Thymus (tissue), 11 donors: ENCODE data around the gene SLC6A4. TPM values are rescaled to one million over a fixed set of nuclear protein-coding genes. Genes with fewer than 3 reads are reported as not detected.
A peak's percentile ranks its signal among the peaks of the same experiment; 100 is the strongest.

Source experiments
- DNase-seq, 9 donors: peaks; one replicate each; pipeline ENCODE4 v3.0.0-alpha.2; 2013; ENCODE audit warnings: low spot score in 9 of 9, low read depth in 6 of 9, missing footprints in 1 of 9
- H3K27ac ChIP-seq, 2 donors: one replicate each; pipeline ENCODE4 v1.5.1; 2013; ENCODE audit warnings: control low read depth in 1 of 2, low read depth in 1 of 2, low read length in 1 of 2, mild to moderate bottlenecking in 1 of 2, moderate library complexity in 1 of 2
- H3K27me3 ChIP-seq, 2 donors: one replicate each; pipeline ENCODE4 v1.5.1; 2013; ENCODE audit warnings: low read length in 1 of 2; ENCODE audit not compliant: control insufficient read depth in 2 of 2, insufficient read depth in 1 of 2
- H3K36me3 ChIP-seq, 2 donors: one replicate each; pipeline ENCODE4 v1.5.1; 2013; ENCODE audit warnings: low read length in 1 of 2, mild to moderate bottlenecking in 1 of 2, moderate library complexity in 1 of 2; ENCODE audit not compliant: control insufficient read depth in 2 of 2, insufficient read depth in 2 of 2
- H3K4me1 ChIP-seq, 2 donors: one replicate each; pipeline ENCODE4 v1.5.1; 2013; ENCODE audit warnings: low read length in 2 of 2; ENCODE audit not compliant: control insufficient read depth in 2 of 2, insufficient read depth in 2 of 2
- H3K4me3 ChIP-seq, 2 donors: one replicate each; pipeline ENCODE4 v1.5.1; 2013; ENCODE audit warnings: low read length in 2 of 2, control low read depth in 1 of 2, mild to moderate bottlenecking in 1 of 2
- H3K9me3 ChIP-seq, 2 donors: one replicate each; pipeline ENCODE4 v1.5.1; 2013; ENCODE audit warnings: low read length in 1 of 2, mild to moderate bottlenecking in 1 of 2; ENCODE audit not compliant: control insufficient read depth in 2 of 2, insufficient read depth in 1 of 2
- WGBS: extraction: QIAGEN DNeasy Blood & Tissue Kit; methylation state at CpG from one replicate; pipeline ENCODE4 v1.1.7; 2013; 5-methylcytosine and 5-hydroxymethylcytosine counted together
- polyA plus RNA-seq: library from polyadenylated mRNA; stranded (reverse); fragments of 200-250 nt; gene quantifications from one replicate; pipeline ENCODE4 v1.2.3, GENCODE V29; 2013
- total RNA-seq: library from RNA; stranded (reverse); fragments of 120-200 nt; gene quantifications from one replicate; pipeline ENCODE4 v1.2.4, GENCODE V29; 2013
- donor health status: healthy.

The SLC6A4 gene
- total and polyA plus RNA-seq, 2 donors = 0.14 to 0.19 TPM

- peaks cover 7 to 13% of the 10 kb centered on the region in 2 donors for H3K36me3 ChIP-seq
- DNase-seq = no peak
- WGBS = 98% methylated on average over 8 of the region's 8 CpGs
Observed at GRCh38 chr17:30243568-30243967, 8.1 kb upstream of the SLC6A4 start.

DNA sequence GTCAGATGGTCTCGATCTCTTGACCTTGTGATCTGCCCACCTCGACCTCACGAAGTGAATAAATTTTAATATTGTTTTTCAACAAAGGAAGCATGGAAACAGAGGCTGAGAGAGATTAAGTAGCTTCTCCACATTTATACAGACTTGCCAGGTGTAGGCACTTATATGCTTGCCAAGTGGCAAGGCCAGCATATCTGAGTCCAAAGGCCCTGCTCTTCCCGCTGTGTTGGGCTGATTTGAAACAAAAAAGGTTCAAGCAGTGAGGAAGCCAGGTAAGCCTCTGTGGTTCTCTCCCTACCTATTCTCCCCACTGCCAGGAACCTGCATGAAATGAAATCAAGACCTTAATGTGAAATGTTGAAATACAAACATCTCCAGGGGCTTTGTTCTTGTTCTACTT lies 7.5 kb upstream of the SLC6A4 start:
- peaks cover 6 to 24% of the 10 kb centered on the region in 2 donors for H3K27me3 ChIP-seq
- H3K9me3 ChIP-seq = peaks cover 0 to 3% of the 10 kb centered on the region in 2 donors
- over 99% methylated on average over 4 of the region's 4 CpGs for WGBS
- peaks cover 3 to 7% of the 10 kb centered on the region in 2 donors for H3K36me3 ChIP-seq
- peaks cover 0 to 4% of the 10 kb centered on the region in 2 donors for H3K4me1 ChIP-seq
- no peak overlapping the region for H3K27ac ChIP-seq
- DNase-seq = no peak
- H3K4me3 ChIP-seq = no peak overlapping the region

More at GRCh38 chr17:30243568-30243967, 8.1 kb upstream of the SLC6A4 start:
- H3K27me3 ChIP-seq = peaks cover 2 to 19% of the 10 kb centered on the region in 2 donors
- no peak overlapping the region for H3K27ac ChIP-seq
- H3K4me3 ChIP-seq = no peak overlapping the region
- H3K4me1 ChIP-seq = no peaks in the 10 kb centered on the region
- peaks cover 0 to 3% of the 10 kb centered on the region in 2 donors for H3K9me3 ChIP-seq

DNA sequence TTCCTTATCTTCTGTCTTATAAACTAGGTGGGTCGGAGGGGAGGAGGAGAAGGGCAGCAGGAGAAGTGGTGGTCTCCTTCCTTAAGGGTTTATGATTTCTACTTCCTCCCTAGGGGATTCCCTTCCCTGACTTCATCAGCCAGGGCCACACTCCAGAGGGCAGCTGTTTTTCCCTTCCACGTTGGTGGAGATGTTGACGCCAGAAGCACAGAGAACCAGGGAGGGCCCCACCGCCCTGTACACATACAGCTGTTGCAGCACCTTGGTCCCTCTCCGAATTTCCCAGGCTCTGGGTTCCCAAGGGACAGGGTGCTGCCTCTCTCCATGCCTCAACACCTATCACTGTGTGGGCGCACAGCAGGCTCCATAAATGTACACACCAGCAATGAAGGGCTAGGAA lies 5.6 kb upstream of the SLC6A4 start:
- Histone ChIP-seq H3K27ac (no peak overlapping the region), H3K4me1 (peaks cover 0 to 8% of the 10 kb centered on the region in 2 donors), H3K36me3 (no peaks in the 10 kb centered on the region), H3K9me3 (peaks cover 0 to 3% of the 10 kb centered on the region in 2 donors), H3K27me3 (peaks cover 18 to 42% of the 10 kb centered on the region in 2 donors), H3K4me3 (no peak overlapping the region)
- no peak for DNase-seq
- 95% methylated on average over 6 of the region's 6 CpGs for WGBS

GRCh38 chr17:30240177-30240576 lies 4.7 kb upstream of the SLC6A4 start:
- peaks cover 2 to 14% of the 10 kb centered on the region in 2 donors for H3K4me1 ChIP-seq
- H3K9me3 ChIP-seq = peaks cover 0 to 3% of the 10 kb centered on the region in 2 donors
- DNase-seq = no peak
- no peak overlapping the region for H3K27ac ChIP-seq
- no peak overlapping the region for H3K4me3 ChIP-seq
- peaks cover 27 to 51% of the 10 kb centered on the region in 2 donors for H3K27me3 ChIP-seq
- no peaks in the 10 kb centered on the region for H3K36me3 ChIP-seq
- WGBS = 96% methylated on average over 8 of the region's 8 CpGs

DNA sequence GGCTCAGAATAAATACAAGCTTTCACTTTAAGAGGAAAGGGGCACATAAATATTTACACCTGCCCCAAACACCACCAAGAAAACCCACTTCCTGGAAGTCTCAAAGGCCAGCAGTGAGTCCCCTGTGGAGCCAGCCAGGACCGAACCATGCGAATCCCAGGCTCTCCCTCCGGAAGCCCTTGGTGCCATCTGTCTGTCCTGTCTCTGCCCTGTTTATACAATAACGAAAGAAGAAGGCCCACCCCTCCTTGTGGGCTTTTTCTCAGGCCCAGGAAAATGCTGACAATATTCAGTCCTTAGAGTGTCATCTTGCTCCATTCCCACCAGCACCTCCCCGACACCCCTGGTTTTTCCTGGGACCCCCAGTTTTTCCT lies 3.6 kb upstream of the SLC6A4 start:
- no peak for DNase-seq
- Histone ChIP-seq H3K4me1 (peaks cover 2 to 18% of the 10 kb centered on the region in 2 donors), H3K27me3 (peaks cover 28 to 62% of the 10 kb centered on the region in 2 donors), H3K4me3 (no peak overlapping the region), H3K27ac (no peak overlapping the region), H3K9me3 (peaks cover 0 to 3% of the 10 kb centered on the region in 2 donors), H3K36me3 (no peaks in the 10 kb centered on the region)
- WGBS = 91% methylated on average over 5 of the region's 5 CpGs

DNA sequence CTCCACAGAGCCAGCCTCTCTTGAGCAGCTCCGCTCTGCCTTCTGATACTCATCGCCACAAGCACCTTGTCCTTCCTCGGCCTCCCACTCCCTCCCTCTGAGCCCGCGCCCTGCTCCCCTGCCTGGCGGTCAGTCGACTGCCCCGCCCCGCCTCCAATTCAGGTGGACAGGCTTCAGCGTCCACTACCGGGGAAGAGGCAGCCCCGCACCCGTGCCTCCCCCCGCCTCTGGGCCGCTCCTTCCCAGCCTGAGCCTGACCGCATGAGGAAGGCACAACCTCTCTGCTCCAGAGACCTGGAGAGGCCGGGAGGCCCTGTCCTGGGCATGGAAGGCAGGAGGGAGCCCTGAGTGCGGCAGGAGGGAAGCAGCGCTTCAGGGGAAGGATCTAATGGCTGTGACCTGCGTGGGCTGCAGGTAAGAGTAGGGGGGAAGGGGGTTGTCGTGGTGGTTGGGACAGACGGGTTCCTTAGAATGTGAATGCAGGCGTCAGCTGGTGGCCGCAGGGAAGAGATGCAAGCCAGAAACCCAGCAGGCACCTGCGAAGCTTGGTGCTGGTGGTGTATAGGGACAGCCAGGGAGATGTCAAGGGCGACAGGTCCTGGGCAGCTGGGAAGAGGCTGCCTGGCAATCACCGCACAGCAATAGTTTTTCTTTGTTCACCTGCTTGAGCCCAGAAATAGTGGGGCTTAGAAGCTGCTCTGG lies 3.0 kb upstream of the SLC6A4 start:
- no peak overlapping the region for H3K4me3 ChIP-seq
- peaks cover 34 to 67% of the 10 kb centered on the region in 2 donors for H3K27me3 ChIP-seq
- WGBS = 41% methylated on average over 27 of the region's 27 CpGs
- no peak for DNase-seq
- H3K36me3 ChIP-seq = no peaks in the 10 kb centered on the region
- H3K4me1 ChIP-seq = peaks cover 2 to 18% of the 10 kb centered on the region in 2 donors
- H3K9me3 ChIP-seq = peaks cover 0 to 3% of the 10 kb centered on the region in 2 donors
- no peak overlapping the region for H3K27ac ChIP-seq

- whole genome bisulfite sequencing = 33% methylated on average over 7 of the region's 7 CpGs
- Histone ChIP-seq H3K4me3 (no peak overlapping the region), H3K4me1 (peaks cover 2 to 18% of the 10 kb centered on the region in 2 donors), H3K36me3 (no peaks in the 10 kb centered on the region), H3K27ac (no peak overlapping the region), H3K27me3 (peaks cover 39 to 73% of the 10 kb centered on the region in 2 donors), H3K9me3 (peaks cover 0 to 3% of the 10 kb centered on the region in 2 donors)
- no peak for DNase-seq
Observed at GRCh38 chr17:30238003-30238344, 2.5 kb upstream of the SLC6A4 start.

- H3K4me3 ChIP-seq = no peak overlapping the region
- no peaks in the 10 kb centered on the region for H3K36me3 ChIP-seq
- H3K27ac ChIP-seq = no peak overlapping the region
- peaks cover 0 to 3% of the 10 kb centered on the region in 2 donors for H3K9me3 ChIP-seq
- 32% methylated on average over 21 of the region's 21 CpGs for WGBS
- H3K27me3 ChIP-seq = peaks cover 44 to 78% of the 10 kb centered on the region in 2 donors
- DNase-seq = no peak
- peaks cover 2 to 18% of the 10 kb centered on the region in 2 donors for H3K4me1 ChIP-seq
Observed at GRCh38 chr17:30237296-30238002, 2.0 kb upstream of the SLC6A4 start.

- Histone ChIP-seq H3K4me1 (peaks cover 2 to 18% of the 10 kb centered on the region in 2 donors), H3K27me3 (peaks cover 45 to 85% of the 10 kb centered on the region in 2 donors), H3K27ac (no peak overlapping the region), H3K9me3 (peaks cover 0 to 3% of the 10 kb centered on the region in 2 donors), H3K36me3 (no peaks in the 10 kb centered on the region), H3K4me3 (peak overlapping the region in 1 of 2 donors; percentile 18)
- WGBS = 5% methylated on average over 20 of the region's 20 CpGs
- peak in 1 of 9 donors; percentile 1 for DNase-seq
Observed at GRCh38 chr17:30236766-30237165, 1.3 kb upstream of the SLC6A4 start.
